Stimulated activated CD8-positive, alpha-beta memory T cell treated with anti-CD3 and anti-CD28 coated beads, Interleukin-12 subunit alpha, Interleukin-12 subunit beta, amount 100 ng/mL, for 4 hours (primary cell): ENCODE results near the gene RARA.

Experiments
- DNase-seq: peaks from one replicate; pipeline ENCODE4 v3.0.0-alpha.2; 2020; ENCODE audit warnings: low read depth

RARA gene

DNA sequence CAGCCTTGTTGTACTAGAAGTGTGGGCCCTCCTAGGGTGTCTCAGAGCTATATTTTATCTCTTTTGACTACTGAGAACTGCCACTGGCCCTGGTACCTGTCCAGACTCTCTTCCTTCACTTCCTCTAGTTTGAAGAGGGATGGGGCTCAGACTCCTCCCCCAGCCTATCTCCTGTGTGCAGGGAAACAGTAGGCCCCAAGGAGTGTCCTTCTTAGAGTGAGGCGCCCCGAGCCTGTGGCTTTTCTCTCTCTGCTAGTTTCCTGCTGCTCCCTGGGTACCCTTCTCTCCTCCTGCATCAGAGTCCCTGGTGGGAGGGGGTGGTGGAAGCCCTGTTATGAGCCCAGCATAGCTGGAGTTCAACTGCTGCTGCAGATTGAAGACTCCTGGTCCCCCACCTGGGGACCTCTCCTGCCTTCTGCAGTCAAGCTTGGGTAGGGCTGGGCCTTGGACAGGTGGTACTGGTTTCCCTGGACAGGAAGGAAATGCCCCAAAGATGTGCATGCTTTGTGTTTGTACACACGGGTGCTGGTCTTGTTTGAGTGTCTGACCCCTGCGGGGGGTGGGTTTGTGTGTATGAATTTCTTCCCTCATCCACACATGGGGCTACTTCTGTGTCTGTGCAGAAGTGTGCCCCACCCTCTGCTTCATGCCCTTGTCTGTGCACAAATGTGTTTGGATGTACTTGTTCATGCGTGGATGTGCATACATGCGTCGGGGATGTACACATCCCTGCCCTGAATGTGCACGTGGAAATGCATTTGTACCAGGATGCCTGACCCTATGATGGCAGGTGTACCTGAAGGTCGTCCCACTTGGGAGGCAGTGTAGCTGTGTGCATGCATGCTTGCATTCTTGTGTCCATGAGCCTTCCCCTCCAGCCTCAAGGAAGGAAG lies 6.9 kb downstream of the RARA start:
- DNase-seq, result no peak

DNA sequence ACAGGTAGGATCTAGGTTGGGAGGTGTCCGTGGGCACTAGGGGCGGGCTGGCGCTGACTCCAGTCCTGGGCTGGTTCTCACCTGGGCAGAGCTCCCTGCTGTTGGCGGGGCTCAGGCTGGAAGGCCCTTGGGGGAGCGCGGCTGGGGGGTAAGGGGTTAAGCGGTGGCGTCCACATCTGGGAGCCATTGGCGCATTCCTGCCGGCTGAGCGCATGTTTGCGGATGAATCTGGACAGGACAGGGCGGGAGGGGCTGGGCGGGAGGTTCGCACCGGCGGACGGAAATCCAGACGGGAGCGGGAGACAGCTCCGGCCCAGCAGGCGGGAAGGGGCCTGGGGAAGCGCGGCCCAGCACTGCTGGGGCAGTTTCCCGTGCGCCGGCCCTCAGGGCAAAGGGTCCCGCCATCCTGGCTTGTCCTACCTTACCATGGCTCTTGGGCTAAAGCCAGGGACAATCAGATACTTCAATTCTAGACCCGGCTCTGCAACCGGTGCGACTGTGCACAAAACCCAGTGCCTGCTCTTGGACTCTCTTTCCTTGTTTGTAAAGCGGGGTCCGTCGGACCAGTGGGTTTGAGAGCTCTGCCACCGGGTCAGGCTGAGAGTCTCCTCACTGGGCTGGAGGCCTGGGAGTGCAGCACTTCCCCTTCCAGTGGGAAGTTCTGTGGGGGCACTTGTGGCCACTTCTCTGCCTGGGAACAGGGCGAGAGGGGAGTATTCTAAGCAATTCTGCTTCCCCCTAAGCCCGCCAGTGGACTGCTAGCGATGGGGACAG lies 7.8 kb downstream of the RARA start:
- DNase-seq, result no peak

DNA sequence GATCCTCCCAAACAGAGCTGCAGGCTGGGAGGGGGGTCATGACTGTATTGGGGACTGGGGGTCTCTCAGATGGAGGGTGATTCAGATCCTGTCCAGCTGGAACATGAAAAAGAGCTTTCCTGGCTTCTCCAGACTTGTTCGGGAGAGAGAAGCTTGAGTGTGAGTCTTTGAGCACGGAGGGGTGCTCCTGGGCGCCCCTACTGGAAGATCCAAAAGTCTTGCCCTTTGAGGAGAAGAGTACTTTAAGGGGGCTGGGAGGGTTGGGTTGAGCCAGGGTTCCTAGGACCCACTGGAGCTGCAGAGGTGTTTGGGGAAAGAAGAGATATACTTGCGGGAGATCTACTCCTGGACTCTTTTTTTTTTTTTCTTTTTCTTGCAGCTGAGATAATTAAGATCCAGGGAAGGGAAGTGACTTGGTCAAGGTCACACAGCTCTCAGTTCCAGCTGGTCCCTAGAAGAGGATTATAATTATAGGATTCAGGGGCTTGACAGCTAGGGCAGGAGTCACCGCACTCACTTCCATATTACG lies 8.4 kb downstream of the RARA start:
- no peak for DNase-seq

DNA sequence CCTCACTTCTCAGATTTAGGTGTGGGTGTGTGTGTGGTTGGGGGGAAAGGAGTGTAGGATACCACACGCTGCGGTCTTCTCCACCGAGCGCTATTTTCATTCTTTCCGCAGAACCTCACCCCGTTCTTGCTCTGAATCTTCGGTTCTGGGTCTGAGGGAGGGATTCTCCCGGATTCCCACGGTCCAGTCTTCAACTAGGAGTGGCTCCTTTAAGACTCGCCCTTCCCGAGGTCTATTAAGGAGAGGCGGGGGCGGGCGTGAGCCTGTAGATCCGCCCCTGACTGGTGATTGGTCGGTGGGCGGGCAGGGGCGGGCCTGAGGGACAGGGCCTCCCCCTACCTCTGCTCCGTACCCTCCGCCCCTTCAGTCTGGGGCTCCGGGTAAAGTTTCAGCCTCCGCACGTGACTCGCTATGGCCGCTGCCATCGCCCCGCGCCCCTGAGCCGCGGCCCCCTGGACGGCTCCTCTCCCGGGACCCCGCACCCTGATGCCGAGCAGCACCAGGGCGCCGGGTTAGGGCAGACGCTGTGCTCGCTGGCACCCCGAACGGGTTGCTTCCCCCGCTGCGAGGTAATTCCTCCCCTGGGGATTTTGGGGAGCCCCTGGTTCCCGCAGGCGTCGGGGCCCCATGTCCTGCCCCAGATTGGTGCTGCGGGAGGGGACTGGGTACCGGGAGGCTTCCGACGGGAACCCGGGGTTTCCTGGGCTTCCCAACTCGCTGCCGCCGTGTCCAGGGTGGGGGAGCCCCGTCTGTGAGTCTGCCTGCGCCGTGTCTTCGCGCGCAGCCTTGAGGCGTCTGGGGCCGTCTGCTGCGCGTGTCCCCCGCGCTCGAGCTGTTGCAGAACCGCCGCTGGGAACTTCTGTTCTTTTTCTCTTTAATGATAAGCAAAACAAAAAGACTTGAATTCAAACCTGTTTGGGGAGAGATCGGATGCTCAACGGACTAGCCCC lies 9.2 kb downstream of the RARA start:
- DNase-seq, result peak; percentile 87

DNA sequence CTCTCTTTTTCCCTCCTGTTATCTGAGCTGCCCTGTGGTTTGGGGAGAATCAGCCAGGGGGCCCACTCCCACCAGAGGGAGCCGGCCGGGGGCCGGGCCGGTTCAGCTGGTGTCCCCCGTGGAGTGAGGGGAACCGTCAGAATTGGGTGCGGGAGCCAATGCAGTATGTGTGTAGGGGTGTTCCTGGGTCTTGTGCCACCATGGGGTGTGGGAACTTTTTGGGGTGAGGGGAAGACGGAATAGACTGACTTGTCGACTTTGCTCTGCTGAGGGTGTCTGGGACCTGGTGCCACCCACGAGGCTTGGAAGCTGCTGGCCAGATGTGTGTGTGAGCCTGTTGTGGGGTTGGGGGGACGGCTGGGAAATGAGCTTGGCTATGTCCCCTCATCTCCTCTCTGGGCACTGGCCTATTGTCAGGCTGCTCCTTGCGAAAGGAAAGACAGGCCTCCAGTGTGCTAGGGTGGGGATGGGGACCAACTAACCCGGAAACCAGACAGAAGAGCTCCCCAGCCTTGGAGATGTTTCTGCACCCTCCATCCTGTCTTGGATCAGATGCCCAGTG lies 9.9 kb downstream of the RARA start:
- DNase-seq, result no peak

DNA sequence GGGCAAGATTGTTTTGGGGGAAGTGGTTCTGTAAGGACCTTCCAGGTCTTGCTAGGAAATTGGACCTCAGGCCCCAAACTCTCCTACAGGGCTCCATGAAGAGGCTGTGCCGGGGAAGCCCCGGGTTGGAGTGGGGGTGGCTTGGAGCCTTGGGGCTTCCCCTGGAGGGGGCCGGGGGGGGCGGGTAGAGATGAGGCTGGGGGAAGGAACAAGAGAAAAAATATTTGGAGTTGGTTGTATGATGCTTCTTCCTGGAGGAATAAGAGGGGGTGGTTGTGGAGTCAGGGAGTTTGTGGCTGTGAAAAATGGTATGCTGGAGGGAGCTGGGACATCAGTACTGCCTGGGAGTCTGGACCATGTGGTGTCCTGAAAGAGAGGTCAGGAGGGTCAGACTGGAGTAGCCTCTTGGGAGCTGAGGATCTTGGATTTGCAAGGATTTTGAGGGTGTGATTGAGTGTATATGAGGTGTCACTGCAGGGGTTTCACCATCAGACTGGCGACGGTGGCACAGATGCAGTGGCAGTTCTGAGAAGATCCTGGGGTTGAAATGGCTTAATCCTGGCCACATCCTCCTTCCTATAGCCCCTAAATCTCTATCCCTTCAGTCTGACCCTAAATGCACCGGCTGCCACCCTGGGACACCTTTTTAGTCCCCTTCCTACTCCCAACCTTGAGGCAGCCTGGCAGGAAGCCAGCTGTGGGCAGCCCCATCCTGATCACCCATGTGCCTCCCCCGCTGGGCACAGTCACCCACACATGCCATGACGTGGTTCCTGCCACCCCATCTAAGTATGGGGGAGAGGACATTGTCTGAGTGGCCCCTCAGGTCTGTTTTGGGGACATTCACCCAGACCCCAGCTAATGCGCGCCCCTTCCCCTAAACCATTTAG lies 10.9 kb downstream of the RARA start:
- peak; percentile 70 for DNase-seq

DNA sequence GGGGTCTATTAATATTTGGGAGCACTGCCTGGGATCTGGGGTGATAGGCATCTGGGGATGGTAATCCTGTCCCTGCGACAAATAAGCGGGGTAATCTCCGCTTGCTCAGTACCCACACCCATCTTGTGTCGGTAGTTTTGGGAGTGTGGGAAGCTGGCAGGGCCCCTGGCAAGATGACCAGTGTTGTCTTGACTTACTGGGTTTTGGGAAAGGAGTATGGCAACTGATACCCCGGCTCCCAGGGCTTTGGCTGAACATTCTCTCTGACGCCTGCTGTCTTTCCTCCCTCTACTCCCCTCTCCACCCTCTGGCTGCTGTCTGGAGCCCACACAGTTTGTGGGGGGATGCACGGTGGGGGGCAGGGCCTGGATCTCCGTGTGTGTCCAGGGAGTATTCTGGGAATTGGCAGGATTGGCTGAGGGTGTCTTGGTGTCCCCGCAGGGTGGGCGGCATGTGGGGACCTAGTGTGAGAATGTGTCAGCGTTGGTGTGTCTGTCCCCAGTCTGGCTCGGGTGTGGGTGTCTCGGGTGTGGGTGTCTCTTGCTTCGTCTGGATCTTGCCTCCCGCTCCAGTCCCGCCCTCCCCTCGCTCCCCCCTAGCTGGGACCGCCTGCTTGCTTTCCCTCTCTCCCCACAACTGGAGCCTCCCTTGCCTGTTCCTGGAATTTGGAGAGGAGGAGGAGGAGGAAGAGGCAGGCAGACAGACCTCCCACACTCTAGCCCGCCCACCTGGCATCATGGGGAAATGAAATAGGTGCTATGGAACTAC lies 12.0 kb downstream of the RARA start:
- peak; percentile 45 for DNase-seq

DNA sequence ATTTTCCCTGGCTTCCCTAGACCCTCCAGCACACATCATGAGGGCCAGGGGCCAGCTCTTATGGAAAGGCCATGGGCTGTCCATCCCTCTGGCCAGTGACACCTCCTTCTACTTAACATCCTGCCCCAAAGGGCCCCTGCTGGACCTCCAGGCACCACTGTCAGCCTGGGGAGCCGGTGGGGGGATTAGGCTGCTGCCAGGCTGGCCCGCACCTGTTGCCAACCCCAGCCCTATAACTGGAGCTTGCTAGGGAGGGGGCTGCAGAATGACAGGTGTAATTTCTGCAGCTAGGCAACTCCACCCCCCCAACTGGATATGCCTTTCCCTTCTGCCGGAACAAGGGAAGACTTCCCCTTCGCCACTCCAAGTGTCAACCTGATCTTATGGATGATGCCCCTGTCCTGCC lies 12.5 kb downstream of the RARA start:
- no peak for DNase-seq

DNA sequence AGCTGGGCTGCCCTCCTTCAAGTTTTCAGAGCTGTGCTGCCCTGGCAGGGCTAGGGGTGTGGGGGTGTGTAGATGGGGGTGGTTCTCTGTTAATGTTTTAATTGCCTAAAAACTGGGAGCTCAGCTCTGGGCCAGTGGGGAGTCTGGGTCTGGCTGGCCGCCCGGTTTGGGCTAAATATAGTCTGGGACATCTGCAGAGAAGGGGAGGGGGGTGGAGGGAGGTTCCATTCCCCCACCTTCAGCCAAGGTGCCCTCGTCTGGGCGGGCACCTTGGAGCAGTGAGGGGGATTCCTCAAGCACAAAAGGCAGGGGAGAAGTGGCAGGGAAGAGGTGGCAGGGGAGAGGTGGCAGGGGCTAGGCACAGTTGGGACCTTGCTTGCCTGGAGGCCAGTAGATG lies 13.0 kb downstream of the RARA start:
- DNase-seq, result no peak

DNA sequence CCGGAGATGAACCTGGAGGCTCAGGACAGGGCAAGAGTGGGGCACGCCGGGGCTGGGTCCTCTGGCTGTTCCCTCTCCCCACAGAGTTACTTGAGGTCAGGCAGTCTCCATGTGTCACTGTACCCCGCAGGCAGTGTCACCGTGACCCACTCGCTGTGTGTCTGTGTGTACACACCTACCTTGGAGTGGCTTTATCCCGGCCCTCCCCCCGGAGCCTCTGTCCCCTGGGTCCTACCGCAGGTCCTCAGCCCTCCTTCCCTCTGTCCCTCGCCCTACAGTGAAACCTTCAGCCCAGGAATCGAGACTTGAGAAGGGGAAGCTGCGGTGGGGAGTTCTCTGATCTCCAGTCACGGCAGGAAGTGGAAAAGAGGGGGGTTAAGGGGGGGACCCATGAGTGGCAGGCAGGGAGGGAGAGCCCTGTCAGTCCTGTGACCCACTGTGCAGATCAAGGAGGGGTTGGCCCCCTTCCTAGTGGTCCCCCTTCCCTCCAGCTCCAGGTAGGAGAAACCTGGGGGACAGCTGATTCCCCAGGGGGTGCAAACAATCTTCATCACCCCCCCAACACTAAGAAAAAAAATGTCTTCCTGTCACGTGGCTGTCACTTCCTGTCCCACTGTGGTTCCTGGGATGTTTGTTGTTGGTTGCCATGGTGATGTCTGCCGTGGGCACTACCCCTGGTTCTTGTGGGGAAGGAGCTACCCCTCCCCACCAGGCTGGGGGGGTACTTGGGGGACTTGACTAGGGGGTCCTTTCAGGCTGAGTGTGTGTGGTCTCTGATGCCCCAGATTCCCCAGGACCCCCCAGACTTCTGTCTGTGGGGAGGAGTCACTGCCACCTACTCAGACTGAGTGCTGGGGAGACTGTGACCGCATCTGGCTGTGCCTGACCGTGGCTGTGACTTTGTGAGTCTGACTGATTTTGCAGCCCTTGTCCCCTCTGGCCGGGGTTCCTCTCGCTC lies 13.7 kb downstream of the RARA start:
- peak; percentile 78 for DNase-seq

DNA sequence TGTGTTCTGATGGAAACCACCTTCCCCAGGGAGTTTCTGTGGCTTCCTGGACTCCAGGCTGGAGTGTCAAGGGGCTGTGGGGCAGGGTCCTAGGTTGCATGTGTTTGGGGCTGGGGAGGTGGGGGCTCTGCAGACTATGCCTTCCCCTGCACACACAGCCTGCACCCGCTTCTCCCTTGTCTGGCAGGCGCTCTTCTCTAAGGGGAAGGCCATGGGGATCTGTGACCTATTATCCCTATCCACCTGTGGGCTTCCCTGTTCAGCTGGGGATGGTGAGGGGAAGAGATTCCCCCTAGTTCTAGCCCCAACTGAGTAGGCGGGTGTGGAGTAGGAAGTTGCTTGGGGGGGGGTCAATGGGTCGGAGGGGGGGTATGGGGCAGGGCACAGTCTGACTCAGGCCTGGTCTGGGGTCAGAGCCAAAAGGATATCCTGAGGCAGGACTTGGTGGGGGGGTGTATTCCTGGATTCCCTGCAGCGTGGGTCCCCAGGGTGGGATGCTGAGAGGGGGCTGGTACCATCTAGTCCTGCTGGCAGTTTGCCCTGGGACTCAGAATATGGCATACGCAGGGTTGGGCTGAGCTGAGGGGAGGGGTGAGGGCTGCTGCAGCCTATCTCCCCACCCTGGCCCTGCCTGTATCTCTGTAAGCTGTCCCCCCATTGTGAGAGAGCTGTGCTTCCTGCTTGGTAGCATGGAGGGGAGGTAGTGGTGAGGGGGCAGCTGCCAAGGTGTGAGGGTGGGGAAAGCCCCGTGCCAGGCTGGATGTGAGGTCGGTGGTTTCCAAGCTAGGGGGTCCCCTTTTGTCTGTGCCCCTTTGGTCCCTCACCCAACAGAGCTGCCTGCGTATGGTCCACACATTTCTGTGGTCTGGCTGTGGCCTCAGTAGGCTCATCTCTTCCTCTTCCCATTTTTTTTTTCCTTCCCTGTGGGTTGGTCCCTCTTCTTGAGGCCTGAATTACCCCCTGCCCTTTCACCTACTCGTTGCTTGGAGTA lies 14.7 kb downstream of the RARA start:
- peak; percentile 70 for DNase-seq

DNA sequence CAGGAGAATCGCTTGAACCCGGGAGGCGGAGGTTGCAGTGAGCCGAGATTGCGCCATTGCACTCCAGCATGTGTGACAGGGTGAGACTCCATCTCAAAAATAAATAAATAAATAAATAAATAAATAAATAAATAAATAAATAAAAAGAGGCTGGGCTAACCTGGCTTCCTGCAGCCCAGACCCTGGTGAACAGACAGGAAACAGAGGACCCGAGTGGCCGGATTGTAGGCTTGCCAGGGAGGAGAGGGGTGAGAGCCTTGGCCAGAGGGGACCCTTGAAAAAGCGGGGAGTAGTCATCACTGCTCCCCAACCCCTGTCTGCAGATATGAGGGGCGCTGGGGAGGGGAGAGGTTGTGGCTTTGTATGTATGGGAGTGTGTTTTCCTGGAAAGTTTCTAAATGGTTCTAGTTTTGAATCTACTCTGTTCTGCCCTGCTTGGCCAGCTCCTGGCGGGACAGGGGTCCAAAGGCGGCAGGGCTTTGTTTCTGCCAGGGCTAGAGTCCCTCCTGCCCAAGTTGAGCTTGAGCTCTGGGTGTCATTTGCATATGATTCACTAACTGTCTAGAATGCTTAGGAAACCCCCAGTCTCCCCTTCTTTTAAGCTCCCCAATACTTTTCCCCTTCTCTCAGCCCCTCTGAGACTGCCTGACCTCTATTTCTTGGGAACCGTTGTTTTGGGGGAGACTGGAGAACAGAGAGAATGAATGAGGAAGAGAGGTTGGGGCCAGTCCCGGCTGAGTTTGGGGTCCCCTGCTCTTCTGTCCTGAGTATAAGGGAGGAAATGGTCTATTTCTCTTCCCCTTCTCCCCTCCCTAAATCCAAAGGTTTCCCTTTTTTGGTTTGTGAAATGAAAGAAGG lies 16.4 kb downstream of the RARA start:
- no peak for DNase-seq

DNA sequence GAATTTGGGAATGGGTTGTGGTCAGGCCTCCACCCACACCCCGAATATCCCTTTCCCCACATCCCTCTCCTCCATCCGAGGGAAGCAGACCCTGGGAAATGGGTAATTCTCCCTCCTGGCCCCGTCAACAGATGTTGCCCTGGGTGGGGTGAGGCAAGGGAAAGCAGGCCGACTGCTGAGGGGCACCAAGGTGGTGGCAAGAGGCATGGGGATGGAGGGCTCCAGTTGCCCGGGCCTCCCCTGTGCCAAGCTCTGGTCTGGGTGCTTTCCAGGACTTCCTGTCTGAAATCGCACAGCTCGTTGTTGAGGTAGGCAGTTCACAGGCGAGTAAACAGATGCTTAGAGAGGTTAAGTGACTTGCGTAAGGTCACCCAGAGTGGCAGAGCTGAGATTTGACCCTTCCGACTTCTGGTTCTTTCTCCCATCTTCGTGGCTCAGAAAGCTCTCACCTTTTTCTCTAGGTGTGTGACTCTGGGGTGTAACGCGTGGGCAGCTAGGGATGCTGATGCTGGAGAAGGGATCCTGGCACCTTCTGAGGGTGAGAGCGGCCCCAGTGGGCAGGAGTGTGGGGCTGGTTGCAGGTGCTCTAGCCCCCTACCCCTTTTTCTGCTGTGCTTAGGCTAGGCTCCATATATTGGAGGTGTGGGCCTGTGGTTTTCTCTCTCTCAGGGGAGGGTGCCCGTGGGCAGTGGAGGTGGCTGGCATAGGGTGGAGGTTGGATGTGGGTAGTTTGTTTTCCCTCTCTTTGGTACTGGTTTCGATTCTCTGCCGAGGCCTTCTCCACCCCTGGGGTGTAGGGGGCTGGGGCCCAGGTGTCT lies 17.2 kb downstream of the RARA start:
- DNase-seq, result no peak

DNA sequence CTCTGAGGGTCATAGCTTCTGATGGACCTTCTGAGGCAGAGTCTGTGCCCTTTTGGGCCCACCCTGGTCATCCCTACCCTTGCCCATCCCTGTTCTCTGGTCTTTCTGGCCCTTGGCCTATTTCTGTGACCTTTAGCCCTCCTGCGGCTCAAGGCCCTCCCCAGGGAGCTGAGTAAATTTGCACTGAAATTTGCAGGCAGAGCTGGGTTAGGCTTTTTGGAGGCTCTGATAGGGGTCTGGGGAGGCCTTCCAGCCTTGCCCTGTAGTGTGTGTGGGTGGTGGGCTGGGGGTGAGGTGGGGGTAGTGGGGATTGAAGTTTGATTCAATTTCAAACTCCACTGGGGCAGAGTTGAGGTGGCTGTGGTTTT lies 17.8 kb downstream of the RARA start:
- DNase-seq, result no peak

DNA sequence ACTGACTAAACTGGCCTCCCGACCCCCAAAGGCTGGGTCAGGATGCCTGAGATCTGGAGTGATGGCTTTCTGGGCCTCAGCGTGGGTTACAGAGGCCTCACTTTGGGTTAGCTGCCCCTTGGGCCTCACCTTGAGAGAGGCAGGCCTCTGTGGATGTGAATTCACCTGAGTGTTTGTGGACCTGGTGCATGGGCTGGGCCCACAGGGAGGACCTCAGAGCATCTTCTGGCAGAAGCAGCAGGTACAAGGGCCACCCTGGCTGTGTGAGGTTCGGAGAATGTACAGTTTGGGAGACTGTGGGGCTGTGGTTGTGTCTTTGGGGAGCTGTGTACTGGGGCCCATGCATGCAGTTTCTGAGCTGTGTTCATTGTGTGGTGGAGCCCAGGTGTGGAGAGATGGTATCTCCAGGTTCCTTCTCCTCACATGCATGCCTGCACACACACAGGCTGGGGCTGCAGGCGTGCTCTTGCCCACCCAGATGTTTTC lies 18.3 kb downstream of the RARA start:
- no peak for DNase-seq
